H9 (cell line): ENCODE measurements around the gene ARRB1. TPM values are rescaled to one million over a fixed set of nuclear protein-coding genes. Genes with fewer than 3 reads are reported as not detected.

Experiments
- DNase-seq: peaks from one replicate; pipeline ENCODE4 v3.0.0-alpha.2; 2017
- H2AFZ ChIP-seq: one replicate; pipeline ENCODE4 v1.6.1; 2013; ENCODE audit warnings: mild to moderate bottlenecking, low read length, control low read depth, moderate library complexity
- H2AK5ac ChIP-seq: 2 replicates; pipeline ENCODE4 v1.6.1; 2013; ENCODE audit warnings: low read length, control low read depth, mixed read lengths; ENCODE audit not compliant: insufficient read length
- H2BK120ac ChIP-seq: one replicate; pipeline ENCODE4 v1.6.1; 2013; ENCODE audit warnings: low read depth, mild to moderate bottlenecking, low read length, control low read depth, inconsistent platforms; ENCODE audit not compliant: poor library complexity, severe bottlenecking
- H2BK12ac ChIP-seq: 2 replicates; pipeline ENCODE4 v1.6.1; 2013; ENCODE audit warnings: low read length, control low read depth, mixed read lengths, low read depth; ENCODE audit not compliant: insufficient read length
- H2BK15ac ChIP-seq: 2 replicates; pipeline ENCODE4 v1.6.1; 2013; ENCODE audit warnings: low read depth, low read length, control low read depth
- H2BK20ac ChIP-seq: one replicate; pipeline ENCODE4 v1.6.1; 2013; ENCODE audit warnings: low read depth, mild to moderate bottlenecking, low read length, control low read depth, inconsistent platforms; ENCODE audit not compliant: poor library complexity, severe bottlenecking
- H2BK5ac ChIP-seq: 2 replicates; pipeline ENCODE4 v1.6.1; 2013; ENCODE audit warnings: low read length, control low read depth, mixed read lengths; ENCODE audit not compliant: insufficient read length
- H3K14ac ChIP-seq: 2 replicates; pipeline ENCODE4 v1.6.1; 2013; ENCODE audit warnings: low read length, control low read depth; ENCODE audit not compliant: insufficient read depth
- H3K18ac ChIP-seq: 2 replicates; pipeline ENCODE4 v1.6.1; 2013; ENCODE audit warnings: low read depth, mild to moderate bottlenecking, mixed read lengths, low read length, control low read depth; ENCODE audit not compliant: insufficient read length
- H3K23ac ChIP-seq: 2 replicates; pipeline ENCODE4 v1.6.1; 2013; ENCODE audit warnings: low read length, control low read depth, mixed read lengths, low read depth; ENCODE audit not compliant: insufficient read length
- H3K23me2 ChIP-seq: 2 replicates; pipeline ENCODE4 v1.6.1; 2013; ENCODE audit warnings: low read depth, mild to moderate bottlenecking, mixed read lengths, low read length, control low read depth; ENCODE audit not compliant: insufficient read length, poor library complexity, severe bottlenecking
- H3K27ac ChIP-seq: 2 replicates; pipeline ENCODE4 v1.5.1; 2013; ENCODE audit warnings: low read length, control low read depth, mixed read lengths, low read depth; ENCODE audit not compliant: insufficient read length
- H3K27me3 ChIP-seq: 2 replicates; pipeline ENCODE4 v1.6.1; 2013; ENCODE audit warnings: low read length, control low read depth, inconsistent platforms; ENCODE audit not compliant: insufficient read depth
- H3K4ac ChIP-seq: 2 replicates; pipeline ENCODE4 v1.6.1; 2013; ENCODE audit warnings: low read depth, mild to moderate bottlenecking, control low read depth, inconsistent platforms, low read length, moderate library complexity
- H3K4me1 ChIP-seq: 2 replicates; pipeline ENCODE4 v1.6.1; 2013; ENCODE audit warnings: low read length, control low read depth, inconsistent platforms; ENCODE audit not compliant: insufficient read depth
- H3K4me2 ChIP-seq: 2 replicates; pipeline ENCODE4 v1.6.1; 2013; ENCODE audit warnings: low read length, control low read depth, mixed read lengths; ENCODE audit not compliant: insufficient read length, insufficient read depth
- H3K56ac ChIP-seq: 2 replicates; pipeline ENCODE4 v1.6.1; 2013; ENCODE audit warnings: low read depth, mild to moderate bottlenecking, mixed read lengths, low read length, control low read depth; ENCODE audit not compliant: insufficient read length
- H3K79me1 ChIP-seq: 2 replicates; pipeline ENCODE4 v1.6.1; 2013; ENCODE audit warnings: low read depth, mild to moderate bottlenecking, moderate library complexity, low read length, control low read depth, inconsistent platforms; ENCODE audit not compliant: insufficient read depth, poor library complexity, severe bottlenecking
- H3K79me2 ChIP-seq: 2 replicates; pipeline ENCODE4 v1.6.1; 2013; ENCODE audit warnings: low read length, control low read depth, inconsistent platforms; ENCODE audit not compliant: insufficient read depth
- H3K9ac ChIP-seq: 2 replicates; pipeline ENCODE4 v1.6.1; 2013; ENCODE audit warnings: low read length, control low read depth, mixed read lengths; ENCODE audit not compliant: insufficient read length; ENCODE audit errors: extremely low read depth
- H3K9me3 ChIP-seq: one replicate; pipeline ENCODE4 v1.6.1; 2013; ENCODE audit warnings: low read depth, low read length, inconsistent platforms; ENCODE audit not compliant: control insufficient read depth
- H3T11ph ChIP-seq: one replicate; pipeline ENCODE4 v1.6.1; 2013; ENCODE audit warnings: mild to moderate bottlenecking, low read length, control low read depth, inconsistent platforms
- H4K20me1 ChIP-seq: one replicate; pipeline ENCODE4 v1.6.1; 2013; ENCODE audit not compliant: control insufficient read depth, insufficient read length, insufficient read depth
- H4K5ac ChIP-seq: 2 replicates; pipeline ENCODE4 v1.6.1; 2013; ENCODE audit warnings: low read depth, mild to moderate bottlenecking, mixed read lengths, low read length, control low read depth; ENCODE audit not compliant: insufficient read length
- H4K8ac ChIP-seq: replicated peaks from 2 replicates; pipeline ENCODE4 v1.6.1; 2013; ENCODE audit warnings: low read length, control low read depth, mixed read lengths, low read depth; ENCODE audit not compliant: insufficient read length
- H4K91ac ChIP-seq: 2 replicates; pipeline ENCODE4 v1.6.1; 2013; ENCODE audit warnings: low read depth, mild to moderate bottlenecking, moderate library complexity, mixed read lengths, low read length, control low read depth; ENCODE audit not compliant: insufficient read length
- H3K27ac Mint-ChIP-seq, 3 experiments: 2 replicates in 2 of 3; 3 replicates in 1 of 3; pipeline ENCODE4 v1.8.0; 2020 to 2021; ENCODE audit warnings: mixed read lengths in 3 of 3, mild to moderate bottlenecking in 1 of 3, moderate library complexity in 1 of 3
- H3K27me3 Mint-ChIP-seq: 2 replicates; pipeline ENCODE4 v1.8.0; 2021; ENCODE audit warnings: low read depth, mild to moderate bottlenecking, moderate library complexity, mixed read lengths
- H3K36me3 Mint-ChIP-seq, 3 experiments: 2 replicates in 2 of 3; 3 replicates in 1 of 3; pipeline ENCODE4 v1.8.0; 2020 to 2021; ENCODE audit warnings: low read depth in 3 of 3, mixed read lengths in 3 of 3; ENCODE audit not compliant: insufficient read depth in 1 of 3
- H3K4me1 Mint-ChIP-seq, 2 experiments: 2 replicates each; pipeline ENCODE4 v1.8.0; 2020; ENCODE audit warnings: mixed read lengths in 2 of 2
- H3K4me3 Mint-ChIP-seq, 2 experiments: 2 replicates in 1 of 2; 3 replicates in 1 of 2; pipeline ENCODE4 v1.8.0; 2020 to 2021; ENCODE audit warnings: mild to moderate bottlenecking in 2 of 2, mixed read lengths in 2 of 2, moderate library complexity in 1 of 2
- H3K9me3 Mint-ChIP-seq, 2 experiments: 2 replicates in 1 of 2; 3 replicates in 1 of 2; pipeline ENCODE4 v1.8.0; 2020; ENCODE audit warnings: mild to moderate bottlenecking in 2 of 2, mixed read lengths in 2 of 2, moderate library complexity in 1 of 2
- CTCF ChIP-seq: fragments of 200-600 bp; sonication (generic); conservative IDR thresholded peaks from 3 replicates; pipeline ENCODE4 v1.8.0; 2021; ENCODE audit warnings: antibody characterized with exemption, mild to moderate bottlenecking
- WGBS: extraction: QIAGEN DNeasy Blood & Tissue Kit; methylation state at CpG from one replicate; pipeline ENCODE4 v1.1.7; 2013; ENCODE audit warnings: missing lambda C conversion rate, low lambda C conversion rate, mixed read lengths; ENCODE audit not compliant: insufficient read length; ENCODE audit errors: extremely low coverage; 5-methylcytosine and 5-hydroxymethylcytosine counted together
- total RNA-seq: library from RNA; stranded (reverse); gene quantifications from 2 replicates; pipeline ENCODE4 v1.2.1, GENCODE V29; 2021

The ARRB1 gene
- total RNA-seq, 1 experiment from 2014 or later: 20.6 TPM

- H3K9me3 ChIP-seq: no peaks in the 10 kb centered on the region
- DNase-seq: peak; percentile 24
- H2BK120ac ChIP-seq: no peak overlapping the region
- no peak overlapping the region for H3K27ac ChIP-seq
- peaks cover 10% of the 10 kb centered on the region for H3K23me2 ChIP-seq
- peaks cover 64% of the 10 kb centered on the region for H3K27me3 Mint-ChIP-seq
- no peaks in the 10 kb centered on the region for H4K20me1 ChIP-seq
- peaks cover 16 to 26% of the 10 kb centered on the region in 2 experiments for H3K4me1 Mint-ChIP-seq
- H3K56ac ChIP-seq: no peak overlapping the region
- H2BK20ac ChIP-seq: no peak overlapping the region
- no peak for TF ChIP-seq CTCF
- no peak overlapping the region for H2AFZ ChIP-seq
- no CpG with 5 or more reads among the region's 16 CpGs for WGBS
- H3K4me1 ChIP-seq: peaks cover 5% of the 10 kb centered on the region
- H3T11ph ChIP-seq: no peak overlapping the region
- H3K23ac ChIP-seq: no peak overlapping the region
- H3K36me3 Mint-ChIP-seq: no peaks in the 10 kb centered on the region; a peak in 1 of 7 replicates
- H3K27me3 ChIP-seq: peaks cover 20% of the 10 kb centered on the region; the same call in 1 of the 2 replicates
- no peak overlapping the region for H3K4ac ChIP-seq
- no peak overlapping the region for H3K9ac ChIP-seq
- H3K9me3 Mint-ChIP-seq: no peaks in the 10 kb centered on the region
- H4K91ac ChIP-seq: no peak overlapping the region
- H2BK12ac ChIP-seq: no peak overlapping the region
- peak overlapping the region; percentile 65 to 84 for H3K4me3 Mint-ChIP-seq
- H3K79me2 ChIP-seq: no peaks in the 10 kb centered on the region
- H2BK15ac ChIP-seq: no peak overlapping the region
- H4K5ac ChIP-seq: no peak overlapping the region
- H3K4me2 ChIP-seq: no peak overlapping the region
- H2BK5ac ChIP-seq: no peak overlapping the region
- H3K79me1 ChIP-seq: no peaks in the 10 kb centered on the region
- H4K8ac ChIP-seq: no peak overlapping the region
- no peak overlapping the region for H3K27ac Mint-ChIP-seq
- no peak overlapping the region for H2AK5ac ChIP-seq
- no peak overlapping the region for H3K18ac ChIP-seq
- H3K14ac ChIP-seq: no peak overlapping the region
These were observed 108.5 kb downstream of the ARRB1 start for GRCh38 chr11:75242722-75243600.
